Lower lobe of right lung (tissue), 2 donors: ENCODE data around the gene FAM161A. TPM values are rescaled to one million over a fixed set of nuclear protein-coding genes. Genes with fewer than 3 reads are reported as not detected.
"Not testable (repeated sequence)": the region's sequence is repeated elsewhere in the genome, so short reads cannot be mapped to it uniquely, and the experiment has no call there.

Source experiments
- ATAC-seq, 2 donors: fragments of 200-7000 bp; cut with Tn5 transposase; one replicate each; pipeline ENCODE4 v1.9.1; 2020 to 2022; ENCODE audit warnings: mild to moderate bottlenecking in 2 of 2, moderate library complexity in 2 of 2
- DNase-seq: peaks from one replicate; pipeline ENCODE4 v3.0.0-alpha.2; 2020
- H3K27ac ChIP-seq: fragments of 200-600 bp; one replicate; pipeline ENCODE4 v1.8.0; 2022
- H3K27me3 ChIP-seq: fragments of 200-600 bp; one replicate; pipeline ENCODE4 v1.8.0; 2022; ENCODE audit warnings: low read depth
- H3K36me3 ChIP-seq: fragments of 200-600 bp; one replicate; pipeline ENCODE4 v1.8.0; 2022; ENCODE audit warnings: mild to moderate bottlenecking
- H3K4me1 ChIP-seq: fragments of 200-600 bp; one replicate; pipeline ENCODE4 v1.8.0; 2022
- H3K4me3 ChIP-seq: fragments of 200-600 bp; one replicate; pipeline ENCODE4 v1.8.0; 2022; ENCODE audit warnings: mild to moderate bottlenecking
- H3K9me3 ChIP-seq: fragments of 200-600 bp; one replicate; pipeline ENCODE4 v1.8.0; 2022
- intact Hi-C: fragments of 100-400 bp; cut with DNase I; formaldehyde crosslinking; loops from one replicate; pipeline ENCODE4 v1.11.0; 2022
- total RNA-seq: library from RNA; stranded (reverse); fragmentation: NEBNext Ultra II Directional; extraction: Animal tissue kit (Norgen Biotek cat#: 25700); gene quantifications from one replicate; pipeline ENCODE4 v1.2.1, GENCODE V29; 2021
- TF ChIP-seq, protein P1 (sequence below): fragments of 200-600 bp; IDR thresholded peaks from one replicate; pipeline ENCODE4 v1.8.0; 2022; ENCODE audit warnings: antibody characterized with exemption, mild to moderate bottlenecking
- donor health status: DM: no; HTN: yes; CAD: no; lungs with severe emphysema.

Gene FAM161A
- total RNA-seq, 1 donor from 2014 or later: 2.6 TPM

GRCh38 chr2:61862085-61862484 lies 8.2 kb upstream of the FAM161A start:
- Histone ChIP-seq H3K4me1 (no peaks in the 10 kb centered on the region), H3K27ac (no peak overlapping the region), H3K27me3 (no peaks in the 10 kb centered on the region), H3K9me3 (peaks cover 4% of the 10 kb centered on the region), H3K36me3 (peaks cover 28% of the 10 kb centered on the region), H3K4me3 (no peak overlapping the region)
- intact Hi-C loops: no loop called here
- no peak for ATAC-seq
- TF ChIP-seq, protein P1, sequence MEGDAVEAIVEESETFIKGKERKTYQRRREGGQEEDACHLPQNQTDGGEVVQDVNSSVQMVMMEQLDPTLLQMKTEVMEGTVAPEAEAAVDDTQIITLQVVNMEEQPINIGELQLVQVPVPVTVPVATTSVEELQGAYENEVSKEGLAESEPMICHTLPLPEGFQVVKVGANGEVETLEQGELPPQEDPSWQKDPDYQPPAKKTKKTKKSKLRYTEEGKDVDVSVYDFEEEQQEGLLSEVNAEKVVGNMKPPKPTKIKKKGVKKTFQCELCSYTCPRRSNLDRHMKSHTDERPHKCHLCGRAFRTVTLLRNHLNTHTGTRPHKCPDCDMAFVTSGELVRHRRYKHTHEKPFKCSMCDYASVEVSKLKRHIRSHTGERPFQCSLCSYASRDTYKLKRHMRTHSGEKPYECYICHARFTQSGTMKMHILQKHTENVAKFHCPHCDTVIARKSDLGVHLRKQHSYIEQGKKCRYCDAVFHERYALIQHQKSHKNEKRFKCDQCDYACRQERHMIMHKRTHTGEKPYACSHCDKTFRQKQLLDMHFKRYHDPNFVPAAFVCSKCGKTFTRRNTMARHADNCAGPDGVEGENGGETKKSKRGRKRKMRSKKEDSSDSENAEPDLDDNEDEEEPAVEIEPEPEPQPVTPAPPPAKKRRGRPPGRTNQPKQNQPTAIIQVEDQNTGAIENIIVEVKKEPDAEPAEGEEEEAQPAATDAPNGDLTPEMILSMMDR: no peak
- no peak for DNase-seq

DNA sequence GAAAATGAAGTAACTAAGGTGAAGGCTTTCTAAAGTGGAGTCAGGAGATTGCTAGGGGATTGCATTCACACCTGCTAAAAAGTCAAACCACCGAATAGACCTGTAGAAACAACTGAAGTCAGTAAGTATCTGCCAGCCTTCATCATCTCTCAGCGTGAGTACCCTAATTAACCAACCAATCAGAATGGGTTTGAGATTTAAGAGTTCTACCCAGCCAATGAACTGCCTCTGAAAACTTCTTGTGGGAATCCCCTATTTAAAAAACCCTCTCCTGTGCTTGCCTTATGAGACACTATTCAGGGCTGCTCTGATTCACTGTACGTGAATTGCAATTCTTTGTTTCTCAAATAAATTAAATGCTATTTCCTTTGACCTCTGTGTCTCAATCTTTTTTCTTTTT lies 3.4 kb upstream of the FAM161A start:
- TF ChIP-seq, protein P1: no peak
- DNase-seq: no peak
- H3K27ac ChIP-seq: no peak overlapping the region
- H3K4me3 ChIP-seq: no peak overlapping the region
- H3K36me3 ChIP-seq: no peaks in the 10 kb centered on the region
- intact Hi-C loops: no loop called here
- peaks cover 15% of the 10 kb centered on the region for H3K4me1 ChIP-seq
- ATAC-seq: no peak
- H3K9me3 ChIP-seq: peaks cover 3% of the 10 kb centered on the region
- no peaks in the 10 kb centered on the region for H3K27me3 ChIP-seq

GRCh38 chr2:61855318-61855613 lies 1.4 kb upstream of the FAM161A start:
- DNase-seq (no peak), ATAC-seq (no peak)
- no peaks in the 10 kb centered on the region for H3K36me3 ChIP-seq
- peak overlapping the region; percentile 92 for H3K4me3 ChIP-seq
- peaks cover 15% of the 10 kb centered on the region for H3K4me1 ChIP-seq
- H3K27me3 ChIP-seq: no peaks in the 10 kb centered on the region
- intact Hi-C loops: no loop called here
- H3K27ac ChIP-seq: no peak overlapping the region
- TF ChIP-seq, protein P1: no peak
- H3K9me3 ChIP-seq: no peaks in the 10 kb centered on the region

GRCh38 chr2:61854564-61855317 lies 881 bp upstream of the FAM161A start:
- H3K36me3 ChIP-seq: no peaks in the 10 kb centered on the region
- peaks cover 15% of the 10 kb centered on the region for H3K4me1 ChIP-seq
- H3K27me3 ChIP-seq: no peaks in the 10 kb centered on the region
- peak overlapping the region; percentile 46 for H3K27ac ChIP-seq
- H3K4me3 ChIP-seq: peak overlapping the region; percentile 92
- ATAC-seq (peak; percentile 97 to 98), DNase-seq (peak; percentile 88)
- intact Hi-C loops: no loop called here
- TF ChIP-seq, protein P1: no peak
- no peaks in the 10 kb centered on the region for H3K9me3 ChIP-seq

DNA sequence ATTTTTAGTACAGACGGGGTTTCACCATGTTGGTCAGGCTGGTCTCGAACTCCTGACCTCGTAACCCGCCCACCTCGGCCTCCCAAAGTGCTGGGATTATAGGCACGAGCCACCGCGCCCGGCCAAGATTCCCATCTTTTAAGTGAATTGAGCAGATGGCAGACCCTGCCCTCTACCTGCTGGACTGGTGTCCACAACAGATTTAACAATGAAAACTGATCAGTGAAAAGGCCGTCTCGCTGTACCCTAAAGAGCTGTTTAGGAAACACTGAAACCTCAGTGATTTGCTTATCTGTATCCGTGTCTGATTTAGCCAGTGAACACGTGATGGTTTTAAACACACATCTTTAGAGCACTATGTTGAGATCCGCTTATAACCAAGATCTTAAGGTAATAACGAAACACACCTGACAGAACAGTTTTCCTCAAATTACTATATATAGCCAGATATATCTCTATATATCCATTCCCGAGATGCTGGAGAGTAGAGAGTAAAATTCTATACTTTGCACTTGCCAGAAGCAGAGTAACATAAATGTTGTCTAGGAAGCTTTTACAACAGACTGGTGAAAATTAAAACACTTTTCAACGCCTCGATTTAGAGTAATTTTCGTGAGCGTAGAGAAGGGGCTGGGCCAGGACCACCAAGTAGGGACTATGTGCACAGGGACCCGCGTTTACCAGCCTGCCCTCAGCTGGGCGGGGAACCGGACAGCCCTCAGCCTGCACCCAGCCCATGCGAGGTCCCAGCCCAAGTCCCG lies 594 bp downstream of the FAM161A start:
- H3K9me3 ChIP-seq: no peaks in the 10 kb centered on the region
- peaks cover 15% of the 10 kb centered on the region for H3K4me1 ChIP-seq
- peak overlapping the region; percentile 92 for H3K4me3 ChIP-seq
- peak overlapping the region; percentile 80 for H3K27ac ChIP-seq
- no peaks in the 10 kb centered on the region for H3K36me3 ChIP-seq
- intact Hi-C loops: no loop called here
- DNase-seq: no peak
- no peaks in the 10 kb centered on the region for H3K27me3 ChIP-seq
- TF ChIP-seq, protein P1: no peak
- ATAC-seq: peak; percentile 91 to 92

DNA sequence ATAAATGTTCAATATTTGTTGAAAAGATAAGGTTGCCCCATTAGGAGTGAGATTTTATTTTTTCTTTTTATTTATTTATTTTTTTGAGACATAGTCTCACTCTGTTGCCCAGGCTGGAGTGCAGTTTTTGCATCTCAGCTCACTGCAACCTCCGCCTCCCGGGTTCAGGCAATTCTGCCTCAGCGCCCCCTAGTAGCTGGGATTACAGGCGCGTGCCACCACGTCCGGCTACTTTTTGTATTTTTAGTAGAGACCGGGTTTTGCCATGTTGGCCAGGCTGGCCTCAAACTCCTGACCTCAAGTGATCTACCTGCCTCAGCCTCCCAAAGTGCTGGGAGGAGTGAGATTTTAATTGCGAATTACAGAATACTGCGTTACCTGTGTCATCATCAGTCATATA lies 2.6 kb downstream of the FAM161A start:
- ATAC-seq, H3K4me3 ChIP-seq, H3K36me3 ChIP-seq, H3K27ac ChIP-seq, H3K27me3 ChIP-seq, intact Hi-C loops, DNase-seq, H3K9me3 ChIP-seq: not testable (repeated sequence)
- H3K4me1 ChIP-seq: peaks cover 15% of the 10 kb centered on the region
